RKO (cell line): Measurements from ENCODE around the gene GNG8.

Experiments used
- DNase-seq: peaks from one replicate; pipeline ENCODE4 v3.0.0-alpha.2; 2016; ENCODE audit warnings: low spot score

The GNG8 gene

DNA sequence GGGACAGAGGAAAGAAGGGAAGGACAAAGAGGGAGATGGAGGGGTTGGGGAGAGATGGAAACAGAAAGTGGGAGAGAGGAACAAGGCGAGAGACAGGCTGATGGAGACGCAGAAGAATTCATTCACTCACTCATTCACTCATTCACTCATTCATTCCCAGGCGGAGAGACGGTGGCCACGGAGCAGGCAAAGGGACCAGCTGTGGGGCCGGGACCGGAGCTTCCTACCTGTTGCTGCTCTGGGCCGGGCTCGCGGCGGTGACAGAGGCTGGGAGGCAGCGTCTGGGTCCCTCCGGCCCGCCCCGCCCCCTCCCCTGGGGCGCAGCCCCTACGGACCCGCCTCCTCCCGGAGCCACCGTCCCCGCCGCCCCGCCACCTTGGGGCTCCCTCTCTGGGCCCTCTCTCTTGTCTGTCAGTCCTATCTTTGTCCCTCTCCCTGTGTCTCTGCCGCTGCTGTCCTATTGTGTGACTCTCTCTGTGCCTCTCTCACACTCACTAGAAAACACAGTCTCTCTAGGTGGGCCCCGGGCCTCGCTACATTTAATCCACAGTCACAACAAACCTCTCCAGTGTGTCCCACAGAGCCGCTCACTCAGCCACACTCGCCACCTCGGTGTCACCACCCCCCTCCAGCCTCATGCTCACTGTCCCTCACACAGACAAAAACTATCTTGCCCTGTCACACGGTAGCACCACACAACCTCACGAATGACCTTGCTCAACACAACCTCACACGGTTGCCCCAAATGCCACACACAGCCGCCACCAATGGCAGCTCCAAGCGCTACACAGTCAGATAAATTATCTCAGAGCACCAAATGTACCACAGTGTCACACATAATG, at the start of gene GNG8:
Gene GNG8 (minus strand): TSS at position 283 of the 842 bp plus-strand sequence. CDS start 1,520 bp downstream, outside the sequence.
- no peak for DNase-seq

DNA sequence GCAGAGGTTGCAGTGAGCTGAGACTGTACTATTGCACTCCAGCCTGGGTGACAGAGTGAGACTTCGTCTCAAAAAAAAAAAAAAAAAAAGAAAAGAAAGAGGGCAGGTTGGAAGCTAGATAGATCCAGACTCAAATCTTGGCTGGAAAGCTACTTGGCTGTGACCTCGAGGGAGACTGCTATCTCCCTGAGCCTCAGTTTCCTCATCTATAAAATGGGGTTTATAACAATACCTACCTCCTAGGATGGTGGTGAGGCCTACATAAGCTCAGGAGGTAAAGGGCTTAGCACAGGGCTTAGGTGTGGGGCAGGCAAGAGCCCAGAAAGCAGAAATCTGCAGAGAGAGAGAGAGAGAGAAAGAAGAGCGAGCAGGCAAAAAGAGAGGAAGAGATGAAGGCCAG, 49.2 kb upstream of the GNG8 start:
- DNase-seq, result no peak

DNA sequence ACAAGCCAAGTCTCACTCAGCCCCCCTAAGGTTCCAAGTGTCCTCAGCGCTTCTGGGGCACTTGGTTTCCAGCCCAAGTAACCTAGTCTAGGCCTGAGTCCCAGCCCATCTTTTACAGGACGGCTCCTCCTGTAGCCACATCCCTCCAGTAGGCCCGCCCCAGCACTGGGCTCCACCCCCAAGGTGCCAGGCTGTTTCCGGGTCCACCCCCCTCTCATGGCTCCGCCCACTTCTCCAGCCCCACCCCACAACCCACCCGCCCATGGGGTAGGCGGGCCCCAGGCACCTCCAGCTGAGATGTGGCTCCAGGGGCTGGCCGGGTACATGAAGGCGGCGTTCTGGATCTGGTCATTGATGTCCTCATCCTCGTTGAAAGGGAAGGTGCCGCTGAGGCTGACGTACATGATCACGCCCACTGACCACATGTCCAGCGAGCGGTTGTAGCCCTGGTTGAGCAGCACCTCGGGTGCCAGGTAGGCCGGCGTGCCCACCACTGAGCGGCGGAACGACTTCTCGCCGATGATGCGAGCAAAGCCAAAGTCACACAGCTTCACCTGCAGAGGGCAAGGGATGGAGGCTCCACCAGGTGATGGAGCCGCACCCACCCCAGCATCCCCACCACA, 42.2 kb upstream of the GNG8 start:
- no peak for DNase-seq

DNA sequence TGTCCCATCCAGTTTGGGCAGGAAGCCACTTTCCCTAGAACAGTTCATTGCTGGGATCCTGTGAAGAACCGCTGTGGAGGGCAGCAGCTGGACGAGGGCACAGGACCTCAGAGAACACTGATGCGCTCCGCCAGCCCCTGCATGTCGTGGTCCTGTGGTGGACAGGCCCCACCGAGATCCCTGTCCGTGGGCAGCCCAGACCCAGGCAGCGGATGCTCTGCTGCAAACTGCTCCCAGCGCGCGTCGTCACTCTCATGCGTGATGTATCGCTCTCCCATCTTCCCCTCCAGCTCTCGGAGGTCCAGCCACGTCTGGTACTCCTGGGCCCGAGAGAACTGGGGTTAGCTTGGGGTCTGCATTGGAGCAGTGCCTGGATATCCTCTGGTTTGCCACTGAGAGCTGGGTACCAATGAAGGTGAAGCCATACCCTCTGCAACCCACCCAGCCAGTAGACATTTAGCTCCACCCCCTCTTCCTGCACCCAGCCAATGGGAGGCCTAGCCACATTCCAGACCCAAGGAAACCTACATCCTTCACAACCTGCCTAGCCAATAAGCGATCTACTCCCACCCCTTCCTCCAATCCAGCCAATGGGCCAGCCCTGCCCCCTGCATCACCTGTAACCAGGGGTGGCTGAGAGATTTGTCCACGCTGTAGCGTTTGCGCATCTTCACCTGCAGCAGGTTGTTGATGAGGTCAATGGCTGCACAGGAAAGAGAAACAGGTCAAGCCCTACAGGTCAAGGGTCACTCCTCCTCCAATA, 38.6 kb upstream of the GNG8 start:
- DNase-seq, result no peak

DNA sequence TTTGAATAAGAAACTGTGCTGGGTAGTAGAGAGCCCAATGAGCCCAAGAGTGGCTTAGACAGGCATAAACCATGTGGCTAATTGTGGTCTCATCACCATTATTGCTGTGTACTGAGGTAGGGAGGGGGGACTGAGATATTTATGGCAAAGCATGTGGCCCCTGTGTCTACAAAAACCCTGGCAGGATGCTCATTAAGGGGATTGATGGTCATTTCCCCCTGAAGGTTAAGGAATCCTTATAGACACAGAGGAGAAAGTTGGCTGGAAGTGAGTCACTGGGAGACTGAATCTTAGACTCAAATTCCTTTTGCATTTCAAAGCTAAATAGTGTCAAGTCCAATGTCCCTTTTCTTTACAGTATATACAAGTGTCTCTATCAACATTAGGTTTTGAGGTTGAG, 34.8 kb upstream of the GNG8 start:
- peak; percentile 28 for DNase-seq

DNA sequence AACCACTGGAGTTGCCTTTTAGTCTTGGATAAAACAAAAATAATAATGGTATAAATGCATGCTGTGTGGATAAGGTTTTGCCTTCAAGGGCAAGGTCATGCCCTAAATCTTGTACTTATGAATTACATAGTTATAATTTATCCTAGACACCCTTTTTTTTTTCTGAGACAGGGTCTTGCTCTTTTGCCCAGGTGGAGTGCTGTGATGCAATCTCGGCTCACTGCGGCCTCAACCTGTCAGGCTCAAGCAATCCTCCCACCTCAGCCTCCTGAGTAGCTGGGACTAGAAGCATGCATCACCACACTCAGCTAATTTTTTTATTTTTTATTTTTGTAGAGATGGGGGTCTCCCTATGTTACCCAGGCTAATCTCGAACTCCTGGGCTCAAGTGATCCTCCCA, 32.7 kb upstream of the GNG8 start:
- DNase-seq, result no peak

DNA sequence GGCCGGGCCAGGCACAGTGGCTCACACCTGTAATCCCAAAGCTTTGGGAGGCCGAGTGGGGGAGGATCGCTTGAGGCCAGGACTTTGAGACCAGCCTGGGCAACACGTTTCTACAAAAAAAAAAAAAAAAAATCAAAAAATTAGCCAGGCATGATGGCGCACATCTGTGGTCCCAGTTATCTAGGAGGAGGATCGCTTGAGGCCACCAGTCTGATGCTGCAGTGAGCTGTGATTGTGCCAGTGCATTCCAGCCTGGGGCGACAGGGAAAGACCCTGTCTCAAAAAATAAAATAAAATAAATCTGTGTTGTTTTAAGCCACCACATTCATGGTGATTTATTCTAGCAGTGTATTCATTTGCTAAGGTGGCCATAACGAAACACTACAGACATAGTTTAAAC, 29.1 kb upstream of the GNG8 start:
- no peak for DNase-seq

DNA sequence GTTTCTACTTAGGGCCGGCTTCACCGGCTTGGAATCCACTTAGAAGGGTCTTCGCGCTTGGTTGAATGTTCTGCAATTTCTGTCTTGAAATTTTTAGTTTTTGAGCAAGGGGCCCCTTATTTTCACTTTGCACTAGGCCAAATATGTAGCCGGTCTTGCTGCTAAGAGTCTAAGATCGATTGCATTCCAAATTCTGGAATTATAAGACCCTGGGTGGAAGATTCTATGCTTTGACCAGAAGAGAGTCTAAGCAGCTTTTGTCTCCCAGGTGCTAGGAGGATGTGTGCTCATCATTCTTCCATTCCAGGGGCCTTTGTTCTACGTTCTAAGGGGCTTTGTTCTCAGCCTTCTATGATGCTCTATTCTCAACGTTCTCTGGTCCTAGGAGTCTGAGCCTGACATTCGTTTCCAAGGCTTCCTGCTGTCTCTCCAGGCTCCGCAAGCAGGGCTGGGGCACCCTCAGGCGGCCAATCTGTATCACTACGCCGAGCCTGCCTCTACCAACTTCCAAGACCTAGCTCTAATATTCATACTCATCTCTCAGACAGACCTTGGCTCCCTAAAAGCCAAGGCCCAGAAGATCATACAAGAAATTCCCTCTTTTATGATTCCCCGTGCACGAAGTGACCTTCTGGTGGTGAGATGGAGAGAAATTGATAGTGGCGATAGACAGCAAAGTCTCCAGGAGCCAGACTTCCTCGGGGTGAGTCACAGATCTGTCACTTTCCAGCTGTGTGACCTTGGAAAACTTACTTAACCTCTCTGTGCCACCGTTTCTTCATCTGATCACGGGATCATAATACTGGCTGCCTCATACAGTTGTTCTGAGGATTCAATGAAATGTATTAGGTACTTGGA, 26.0 kb upstream of the GNG8 start:
- DNase-seq, result peak; percentile 93

DNA sequence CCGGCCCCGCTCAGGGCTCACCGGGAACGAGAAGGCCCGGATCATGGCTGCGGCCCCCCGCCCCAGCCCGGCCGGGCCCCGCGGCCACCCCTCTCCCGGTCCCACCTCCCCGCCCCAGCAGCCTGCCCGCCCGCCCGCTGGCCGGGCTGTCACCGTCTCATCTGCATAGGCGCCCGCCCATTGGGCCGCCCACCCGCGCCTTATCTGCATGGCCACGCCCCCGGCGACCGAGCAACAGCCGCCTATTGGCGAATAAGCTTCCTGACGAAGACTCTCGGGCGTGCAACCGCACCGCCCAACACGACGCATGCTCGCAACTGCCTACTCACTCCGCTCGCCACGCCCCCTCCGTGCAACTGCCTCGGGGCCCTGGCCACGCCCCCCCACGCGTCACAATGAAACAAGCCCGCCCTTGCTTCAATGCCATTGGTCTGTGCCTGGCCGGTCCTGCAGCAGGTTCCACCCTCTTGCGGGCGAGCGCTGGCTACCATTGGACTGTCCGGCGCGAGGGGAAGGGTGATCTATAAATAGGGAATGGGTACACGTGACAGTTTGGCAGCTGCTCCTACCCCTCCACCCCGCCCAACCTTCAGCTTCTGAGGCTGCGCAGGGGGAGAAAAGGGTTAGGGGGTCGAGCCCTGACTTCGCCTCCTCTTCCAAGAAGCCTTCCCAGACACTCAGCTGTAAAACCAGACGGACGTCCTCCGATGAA, 25.2 kb upstream of the GNG8 start, which contains the start of gene DACT3:
Gene DACT3 (minus strand): TSS at position 163 of the 712 bp plus-strand sequence. CDS start 118 bp downstream, at position 45.
- peak; percentile 100 for DNase-seq

DNA sequence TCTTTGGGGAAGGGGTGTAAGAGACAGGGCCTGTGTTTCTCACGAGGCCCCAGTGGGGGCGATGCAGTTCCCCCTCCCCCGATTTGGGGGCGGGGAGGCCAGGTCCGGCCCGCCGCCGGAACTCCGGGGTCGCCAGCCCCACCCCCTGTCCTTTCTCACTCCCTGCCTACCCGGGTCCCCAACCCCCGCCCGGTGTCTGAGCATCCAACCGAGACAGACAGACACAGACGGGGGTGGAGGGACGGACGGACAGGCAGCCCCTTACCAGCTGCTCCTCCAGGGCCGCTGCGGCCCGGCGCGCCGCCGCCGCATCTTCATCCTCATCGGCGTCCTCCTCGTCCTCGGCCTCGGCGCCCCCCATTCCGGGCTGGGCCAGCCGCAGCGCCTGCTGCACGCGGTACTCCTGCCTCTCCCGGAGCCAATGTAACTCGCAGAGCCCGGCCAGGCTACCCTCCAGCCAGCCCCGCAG, 24.6 kb upstream of the GNG8 start:
- DNase-seq, result peak; percentile 21

DNA sequence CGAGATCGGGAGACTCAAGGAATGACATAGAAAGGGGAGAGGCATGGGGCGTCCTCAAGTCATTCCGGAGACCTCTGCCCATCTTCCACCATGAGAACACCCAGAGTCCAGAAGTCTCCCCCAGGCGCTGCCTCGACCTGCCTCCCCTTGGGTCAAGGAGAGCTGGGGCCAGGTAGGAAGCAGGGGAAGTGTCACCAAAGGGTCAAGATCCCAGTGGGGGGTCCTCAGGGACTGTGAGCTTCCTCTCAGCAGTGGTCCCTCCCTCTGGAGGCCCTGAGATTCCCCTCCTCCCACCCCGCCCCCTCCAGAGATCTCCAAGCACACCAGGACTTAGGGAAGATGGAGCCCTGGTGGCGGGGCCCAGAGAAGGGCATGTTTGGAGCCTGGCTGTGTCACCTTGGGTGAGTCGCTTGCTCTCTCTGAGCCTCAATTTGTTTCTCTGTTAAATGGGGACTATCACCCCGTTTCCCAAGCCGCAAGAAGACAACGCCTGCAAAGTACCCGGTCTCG, 24.1 kb upstream of the GNG8 start:
- peak; percentile 35 for DNase-seq

DNA sequence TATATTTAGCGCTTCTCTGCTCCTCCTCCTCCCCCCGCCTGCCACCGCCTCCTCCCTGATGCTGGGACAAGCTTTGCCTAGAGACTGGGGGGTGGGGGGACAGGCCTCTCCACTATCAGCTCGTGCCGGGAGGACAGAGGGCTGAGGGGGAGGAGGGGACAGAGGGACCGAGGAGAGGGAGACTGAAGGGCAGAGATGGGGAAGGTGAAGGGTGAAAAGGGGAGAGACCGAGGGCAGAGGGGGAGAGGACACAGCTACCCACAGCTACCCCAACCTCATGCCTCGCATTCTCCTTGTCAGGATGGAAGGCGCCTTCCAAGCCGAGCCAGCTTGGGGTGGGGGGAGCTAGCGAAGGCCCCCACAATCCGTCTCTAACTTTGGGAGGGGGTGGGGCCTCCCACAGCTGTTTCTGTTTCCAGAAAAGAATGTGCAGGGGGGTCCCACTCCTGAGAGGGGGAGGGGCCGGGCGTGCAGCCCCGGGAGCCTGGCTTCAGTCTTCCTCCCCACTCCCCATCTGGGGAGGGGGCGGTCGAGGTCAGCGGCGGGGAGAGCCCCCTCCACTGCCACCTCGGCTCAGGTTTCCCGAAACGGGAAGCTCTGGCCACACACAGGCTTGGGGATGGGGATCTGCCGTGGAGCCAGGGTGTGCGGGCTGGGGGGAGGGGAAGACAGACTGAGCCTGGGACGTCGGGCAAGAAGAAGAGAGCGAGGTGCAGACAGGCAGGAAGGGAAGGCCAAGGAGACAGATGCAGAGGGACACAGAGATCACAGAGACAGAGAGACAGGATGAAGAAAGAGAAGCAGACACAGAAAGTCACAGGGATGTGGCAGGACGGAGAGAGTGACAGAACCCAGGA, 23.4 kb upstream of the GNG8 start:
- no peak for DNase-seq

DNA sequence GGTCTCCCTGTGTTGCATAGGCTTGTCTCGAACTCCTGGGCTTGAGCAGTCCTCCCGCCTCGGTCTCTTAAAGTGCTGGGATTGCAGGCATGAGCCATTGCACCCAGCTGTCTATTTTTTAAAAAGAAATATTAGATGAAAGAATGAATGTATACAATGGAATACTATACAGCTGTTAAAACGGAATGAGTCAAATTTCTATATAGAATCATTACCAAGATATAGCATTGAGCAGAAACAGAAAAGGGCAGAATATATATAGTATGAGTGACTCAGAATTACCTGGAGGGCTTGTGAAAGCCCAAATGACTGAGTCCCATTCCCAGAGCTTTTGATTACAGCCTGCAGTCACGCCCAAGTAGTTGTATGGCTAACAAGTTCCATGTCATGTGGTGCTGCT, 20.5 kb upstream of the GNG8 start:
- no peak for DNase-seq

DNA sequence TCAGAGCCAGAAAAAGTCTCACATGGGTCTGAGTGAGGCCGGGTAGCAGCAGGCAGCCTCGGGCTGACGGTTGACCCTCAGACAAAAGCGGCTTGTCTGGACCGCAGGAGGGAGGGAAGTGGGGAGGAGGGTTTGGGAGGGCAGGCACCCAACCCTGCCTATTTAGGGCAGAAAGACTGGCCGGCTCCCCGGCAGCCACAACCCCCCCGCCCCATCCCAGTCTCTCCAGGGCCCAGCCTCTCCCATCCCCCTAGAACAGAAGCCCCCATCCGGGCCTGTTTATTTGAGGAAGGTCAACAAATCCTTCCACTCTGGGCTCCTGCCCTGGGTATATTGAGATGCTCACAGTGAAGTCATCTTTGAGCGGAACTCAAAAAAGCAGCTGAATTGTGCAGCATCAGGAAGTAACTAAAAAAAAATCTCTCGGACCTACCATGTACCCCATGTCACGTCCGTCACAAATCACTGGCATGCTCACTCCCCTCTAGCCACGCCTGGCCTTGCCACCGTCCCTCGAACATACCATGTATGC, 18.7 kb upstream of the GNG8 start:
- DNase-seq, result no peak

DNA sequence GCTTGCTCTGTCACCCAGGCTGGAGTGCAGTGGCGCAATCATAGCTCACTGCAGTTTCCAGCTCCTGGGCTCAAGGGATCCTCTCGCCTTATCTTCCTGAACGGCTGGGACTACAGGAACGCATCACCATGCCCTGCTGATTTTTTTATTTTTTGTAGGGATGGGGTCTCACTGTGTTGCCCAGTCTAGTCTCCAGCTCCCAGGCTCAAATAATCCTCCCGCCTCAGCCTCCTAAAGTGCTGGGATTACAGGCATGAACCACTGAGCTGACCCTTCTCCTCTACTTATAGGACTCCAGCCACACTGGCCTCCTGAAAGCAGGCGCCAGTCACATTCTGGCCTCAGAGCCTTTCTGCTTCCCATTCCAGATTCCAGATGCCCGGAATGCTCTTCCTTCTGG, 14.4 kb upstream of the GNG8 start:
- no peak for DNase-seq

DNA sequence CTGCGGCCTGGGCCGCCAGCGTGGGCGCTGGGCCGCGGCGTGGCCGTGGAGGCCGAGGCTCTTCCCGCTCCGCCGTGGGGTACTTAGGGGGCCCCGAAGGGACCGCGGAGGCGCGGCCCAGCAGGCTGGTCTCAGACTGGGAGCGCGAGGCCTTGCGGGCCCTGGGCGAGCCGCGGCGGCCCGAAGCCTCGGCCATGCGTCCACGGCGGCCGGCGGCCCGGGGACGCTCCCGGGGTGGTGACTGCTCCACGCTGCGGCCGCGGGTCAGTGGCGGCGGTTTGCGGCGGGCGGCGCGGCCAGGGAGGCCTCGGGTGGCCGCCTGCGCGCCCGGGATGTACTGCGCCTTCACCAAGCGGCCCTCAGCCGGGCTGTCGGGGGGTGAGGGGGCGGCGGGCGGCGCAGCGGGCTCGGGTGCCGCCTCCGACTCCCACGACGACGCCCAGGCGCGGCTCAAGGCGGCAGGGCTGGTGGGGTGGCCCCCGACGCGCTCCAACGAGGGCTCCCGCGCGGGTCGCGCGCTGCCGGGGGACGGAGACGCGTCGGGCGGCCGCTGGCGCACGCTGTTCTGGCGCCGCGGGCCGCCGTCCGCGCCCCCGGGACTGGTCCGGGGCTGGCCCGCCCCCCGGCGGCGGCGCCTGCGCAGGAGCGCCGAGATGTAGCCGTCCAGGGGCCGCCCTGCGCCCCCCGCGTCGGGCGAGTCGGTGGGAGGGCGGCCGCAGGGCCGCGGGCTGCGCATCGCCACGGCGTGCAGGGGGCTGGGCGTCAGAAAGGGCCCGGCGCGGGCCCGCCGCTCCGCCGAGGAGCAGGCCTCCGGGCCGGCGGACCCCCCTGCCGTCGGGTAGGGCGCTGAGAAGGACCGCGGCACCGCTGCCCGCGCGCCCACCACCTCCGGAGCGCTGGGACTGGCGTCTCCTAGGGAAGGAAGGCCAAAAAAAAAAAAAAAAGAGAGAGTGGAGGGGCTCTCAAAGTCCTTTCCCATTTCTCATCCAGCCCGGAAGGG, 13.3 kb upstream of the GNG8 start:
- DNase-seq, result no peak

DNA sequence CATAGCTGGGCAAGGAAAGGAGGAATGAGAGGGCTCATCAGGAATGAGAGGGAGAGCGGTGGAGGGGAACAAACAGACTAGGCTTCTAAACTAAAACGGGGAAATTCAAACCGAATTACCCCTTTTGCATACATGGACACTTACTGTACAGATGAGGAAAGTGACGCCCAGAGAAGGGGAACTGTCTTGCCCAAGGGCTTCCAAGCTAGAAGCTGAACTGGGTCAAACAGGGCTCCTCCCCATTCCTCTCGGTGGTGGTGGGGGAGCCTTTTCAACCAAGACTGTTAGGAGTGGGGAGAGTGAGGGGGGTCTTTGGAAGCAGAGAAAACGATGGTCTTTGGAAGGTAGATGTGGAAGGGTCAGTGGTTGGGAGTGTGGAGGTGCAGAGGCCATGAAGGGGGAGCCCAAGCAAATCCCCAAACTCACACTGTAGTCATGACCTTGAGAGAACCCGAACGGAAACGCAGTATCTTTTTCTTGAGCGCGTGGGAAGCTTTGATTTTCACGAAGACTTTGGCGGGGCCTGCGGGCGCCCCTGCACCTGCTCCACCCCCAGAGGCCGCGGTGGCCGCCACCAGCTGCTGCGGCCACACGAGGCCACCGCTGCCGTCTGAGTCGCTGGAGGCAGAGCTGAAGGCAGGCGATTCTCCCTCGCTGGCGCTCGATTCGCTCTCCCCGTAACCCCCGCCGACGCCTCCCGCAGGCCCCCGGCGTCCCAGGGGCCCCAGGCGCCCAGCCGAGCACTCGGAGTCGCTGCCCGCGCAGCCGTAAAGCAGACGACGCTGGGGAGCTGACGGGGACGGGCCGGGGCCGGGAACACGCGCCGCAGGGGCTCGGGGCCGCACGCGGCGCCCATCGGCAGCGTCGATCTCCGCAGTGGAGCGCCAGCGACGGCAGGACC, 12.3 kb upstream of the GNG8 start:
- DNase-seq, result no peak
